ENCODE measurements around the gene KCNIP3.

KCNIP3 gene

DNA sequence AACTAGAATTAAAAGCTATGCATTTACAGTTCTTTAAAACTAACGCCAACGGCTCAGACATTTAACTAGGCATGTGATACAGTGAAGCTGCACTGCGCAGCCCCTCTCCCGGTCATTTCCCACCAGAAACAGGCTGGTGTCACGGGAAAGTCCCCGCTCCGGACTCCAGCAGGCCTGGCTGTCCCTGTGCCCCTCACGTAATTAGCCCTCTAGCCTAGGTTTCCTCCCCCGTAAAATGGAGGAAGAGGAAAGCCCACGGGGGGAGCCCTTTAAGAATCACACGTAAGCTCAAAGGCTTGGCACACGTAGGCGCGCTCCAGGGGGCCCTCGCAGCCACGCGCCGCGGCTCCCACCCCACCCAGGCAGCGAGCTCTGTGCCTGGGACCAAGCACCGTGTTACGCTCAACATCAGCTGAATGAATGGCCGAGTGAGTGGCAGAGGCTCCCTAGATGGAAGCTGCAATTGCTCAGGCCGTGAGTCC, 48.0 kb downstream of the KCNIP3 start:
- DNase-seq (ENCODE audit: low spot score in 2 of 2), result no peak
- no peaks in the 10 kb centered on the region for H3K9me3 Mint-ChIP-seq
- peak; percentile 17 for ATAC-seq (ENCODE audit: low read depth)
- H3K27ac Mint-ChIP-seq, result no peak overlapping the region
- no peaks in the 10 kb centered on the region for H3K36me3 Mint-ChIP-seq
- peaks cover 14% of the 10 kb centered on the region for H3K27me3 Mint-ChIP-seq
- peak overlapping the region; percentile 43 for H3K4me3 Mint-ChIP-seq
- H3K4me1 Mint-ChIP-seq, result peaks cover 3% of the 10 kb centered on the region

DNA sequence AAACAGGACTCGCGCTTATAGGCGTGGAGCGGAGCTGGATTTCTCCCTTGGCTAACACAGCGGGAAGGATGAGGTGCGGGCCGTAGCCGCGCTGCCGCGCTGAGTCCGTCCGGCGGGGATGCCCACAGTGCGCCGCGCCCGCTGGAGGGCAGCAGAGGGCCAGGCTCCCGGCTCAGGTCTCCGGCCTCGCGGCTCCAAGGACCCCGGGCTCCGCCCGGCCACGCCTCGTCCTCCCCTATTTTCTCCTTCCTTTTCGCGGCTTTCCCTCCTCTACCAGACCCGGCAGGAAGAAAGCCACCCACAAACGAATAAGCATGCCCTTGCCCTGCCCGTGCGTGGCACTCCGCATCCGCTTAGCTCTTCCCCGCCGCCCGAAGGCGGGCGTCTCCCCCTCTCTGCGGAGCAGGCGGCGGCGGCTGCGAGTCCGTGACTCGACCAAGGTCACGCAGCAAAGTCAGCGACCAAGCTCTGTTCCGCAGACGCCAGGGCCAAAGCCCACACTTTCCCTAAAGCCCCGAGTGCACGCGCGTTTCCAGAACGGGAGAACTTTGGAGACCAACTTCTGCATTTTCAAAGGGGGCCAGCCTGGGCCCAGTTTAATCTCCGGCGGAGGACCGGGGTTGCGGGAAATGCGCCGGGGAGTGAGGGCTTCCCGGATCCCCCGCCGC, 48.5 kb downstream of the KCNIP3 start:
- ATAC-seq (ENCODE audit: low read depth) (peak; percentile 89), DNase-seq (ENCODE audit: low spot score in 2 of 2) (peak; percentile 53 to 67)
- Mint-ChIP-seq H3K4me1 (peaks cover 3% of the 10 kb centered on the region), H3K4me3 (peak overlapping the region; percentile 82), H3K27ac (no peak overlapping the region), H3K36me3 (no peaks in the 10 kb centered on the region), H3K27me3 (peaks cover 14% of the 10 kb centered on the region), H3K9me3 (no peaks in the 10 kb centered on the region)

DNA sequence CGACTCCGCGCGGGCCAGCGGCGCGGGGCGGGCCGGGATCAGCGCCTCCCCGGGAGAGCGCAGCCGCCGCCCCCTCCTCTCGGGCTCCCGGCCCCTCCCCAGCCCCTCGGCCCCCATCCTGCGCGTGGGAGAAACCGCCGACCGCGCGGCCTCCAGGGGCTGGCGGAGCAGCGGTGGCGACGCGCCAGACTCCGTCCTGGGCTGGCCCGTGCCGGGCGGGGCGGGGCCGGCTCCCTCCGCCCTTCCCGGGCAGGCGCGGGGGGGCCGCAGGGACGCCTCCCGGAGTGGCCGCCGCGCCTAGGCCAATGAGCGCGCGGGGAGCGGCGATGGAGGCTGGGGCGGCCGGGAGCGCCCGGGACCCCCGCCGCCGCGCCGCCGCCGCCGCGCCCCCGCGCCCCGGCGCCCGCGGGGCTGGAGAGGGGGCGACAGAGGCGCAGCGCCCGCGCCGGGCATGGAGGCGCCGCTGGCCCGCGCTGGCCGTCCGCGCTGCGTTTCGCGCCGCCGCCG, 49.1 kb downstream of the KCNIP3 start:
- ATAC-seq (ENCODE audit: low read depth) (no peak), DNase-seq (ENCODE audit: low spot score in 2 of 2) (no peak)
- Mint-ChIP-seq H3K9me3 (no peaks in the 10 kb centered on the region), H3K4me1 (peaks cover 3% of the 10 kb centered on the region), H3K36me3 (no peaks in the 10 kb centered on the region), H3K27me3 (peaks cover 16% of the 10 kb centered on the region), H3K4me3 (no peak overlapping the region), H3K27ac (no peak overlapping the region)

DNA sequence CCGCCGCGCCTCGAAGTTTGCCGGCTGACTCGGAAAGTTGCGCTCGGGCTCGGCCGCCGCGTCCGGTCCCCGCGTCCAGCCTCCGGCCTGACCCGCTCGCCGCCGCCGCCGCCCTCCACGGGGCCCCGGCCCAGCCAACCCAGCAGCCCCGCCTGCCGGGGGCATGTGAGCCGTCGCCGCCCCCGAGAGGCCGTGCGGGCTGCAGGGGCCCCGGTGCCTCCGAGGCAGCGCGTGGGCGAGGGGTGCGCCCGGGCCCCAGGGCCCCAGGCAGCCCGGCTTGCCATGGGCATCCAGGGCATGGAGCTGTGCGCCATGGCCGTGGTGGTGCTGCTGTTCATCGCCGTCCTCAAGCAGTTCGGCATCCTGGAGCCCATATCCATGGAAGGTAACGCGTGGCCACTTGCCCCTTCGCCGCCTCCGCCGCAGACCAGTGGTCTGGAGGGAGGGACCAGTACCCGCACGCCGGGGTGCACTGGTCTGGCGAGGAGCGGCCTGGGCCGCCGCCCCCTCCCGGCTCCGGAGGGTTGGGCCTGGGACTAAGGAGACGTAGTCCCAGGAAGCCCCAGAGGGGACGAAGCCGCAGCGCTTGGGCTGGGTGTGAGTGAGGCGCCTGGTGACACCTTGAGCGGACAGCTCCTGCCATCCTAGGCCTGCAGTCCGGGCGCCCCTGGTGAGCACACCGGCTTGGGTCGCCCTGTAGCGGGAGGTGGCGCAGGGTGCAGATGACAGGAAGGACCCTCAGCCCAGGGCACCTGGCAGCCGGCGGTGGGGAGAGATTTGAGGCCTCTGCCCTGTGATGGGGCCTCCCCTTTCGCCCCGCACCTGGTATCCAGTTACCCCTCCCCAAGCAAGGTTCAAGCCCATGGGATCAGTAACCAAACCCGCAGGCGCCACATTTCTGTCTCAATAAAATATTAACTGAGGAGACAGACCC, 49.9 kb downstream of the KCNIP3 start:
- Mint-ChIP-seq H3K27ac (no peak overlapping the region), H3K36me3 (no peaks in the 10 kb centered on the region), H3K4me3 (peak overlapping the region; percentile 50), H3K4me1 (peaks cover 3% of the 10 kb centered on the region), H3K9me3 (no peaks in the 10 kb centered on the region), H3K27me3 (peaks cover 14% of the 10 kb centered on the region)
- ATAC-seq (ENCODE audit: low read depth) (no peak), DNase-seq (ENCODE audit: low spot score in 2 of 2) (no peak)

DNA sequence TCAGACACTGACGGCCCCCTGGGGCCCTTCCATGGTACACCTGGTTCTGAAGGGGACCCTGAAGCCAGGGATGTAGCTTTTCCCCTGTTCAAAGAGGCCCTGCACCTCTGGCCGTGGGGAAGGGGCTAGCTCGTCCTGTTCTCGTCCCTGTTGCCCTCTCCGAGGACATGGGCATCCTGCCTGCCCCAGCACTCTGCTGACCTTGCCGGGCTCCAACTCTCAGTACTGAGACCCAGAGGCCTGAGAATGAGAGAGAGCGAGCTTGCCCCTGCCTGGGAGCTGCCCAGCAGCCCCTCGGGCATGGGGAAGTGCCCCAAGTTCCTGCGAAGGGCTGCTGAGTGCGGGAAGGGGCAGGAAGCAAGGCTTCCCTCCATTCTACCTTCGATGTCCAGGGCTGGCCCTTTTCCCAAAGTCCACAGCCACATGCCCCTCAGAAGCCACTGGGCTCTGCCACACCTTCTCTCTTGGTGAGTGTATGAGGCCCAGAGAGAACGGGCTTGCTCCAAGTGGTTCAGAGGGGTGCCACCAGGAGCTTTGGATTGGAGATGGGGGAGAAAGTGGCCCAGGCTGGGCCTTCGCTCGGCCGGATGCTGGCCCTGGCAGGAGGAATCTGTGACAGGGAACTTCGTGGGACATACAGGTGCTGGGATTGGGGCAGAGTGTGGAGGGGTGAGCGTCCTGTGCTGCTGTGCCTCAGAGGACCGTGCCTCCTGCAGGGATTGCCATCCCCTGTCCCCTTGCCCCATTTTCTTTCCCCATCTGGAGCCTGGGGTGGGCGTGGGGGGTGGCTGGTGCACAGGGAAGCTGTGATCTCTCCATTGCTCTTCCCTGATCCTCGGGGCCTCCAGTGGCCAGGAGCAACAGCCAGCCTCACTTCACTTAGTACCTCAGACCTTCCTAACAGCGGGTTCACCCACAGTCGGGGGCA, 50.8 kb downstream of the KCNIP3 start:
- ATAC-seq (ENCODE audit: low read depth), result no peak
- Mint-ChIP-seq H3K9me3 (no peaks in the 10 kb centered on the region), H3K27ac (no peak overlapping the region), H3K27me3 (peaks cover 12% of the 10 kb centered on the region), H3K36me3 (no peaks in the 10 kb centered on the region), H3K4me3 (peak overlapping the region; percentile 50), H3K4me1 (peaks cover 3% of the 10 kb centered on the region)
- DNase-seq (ENCODE audit: low spot score in 2 of 2), result no peak

DNA sequence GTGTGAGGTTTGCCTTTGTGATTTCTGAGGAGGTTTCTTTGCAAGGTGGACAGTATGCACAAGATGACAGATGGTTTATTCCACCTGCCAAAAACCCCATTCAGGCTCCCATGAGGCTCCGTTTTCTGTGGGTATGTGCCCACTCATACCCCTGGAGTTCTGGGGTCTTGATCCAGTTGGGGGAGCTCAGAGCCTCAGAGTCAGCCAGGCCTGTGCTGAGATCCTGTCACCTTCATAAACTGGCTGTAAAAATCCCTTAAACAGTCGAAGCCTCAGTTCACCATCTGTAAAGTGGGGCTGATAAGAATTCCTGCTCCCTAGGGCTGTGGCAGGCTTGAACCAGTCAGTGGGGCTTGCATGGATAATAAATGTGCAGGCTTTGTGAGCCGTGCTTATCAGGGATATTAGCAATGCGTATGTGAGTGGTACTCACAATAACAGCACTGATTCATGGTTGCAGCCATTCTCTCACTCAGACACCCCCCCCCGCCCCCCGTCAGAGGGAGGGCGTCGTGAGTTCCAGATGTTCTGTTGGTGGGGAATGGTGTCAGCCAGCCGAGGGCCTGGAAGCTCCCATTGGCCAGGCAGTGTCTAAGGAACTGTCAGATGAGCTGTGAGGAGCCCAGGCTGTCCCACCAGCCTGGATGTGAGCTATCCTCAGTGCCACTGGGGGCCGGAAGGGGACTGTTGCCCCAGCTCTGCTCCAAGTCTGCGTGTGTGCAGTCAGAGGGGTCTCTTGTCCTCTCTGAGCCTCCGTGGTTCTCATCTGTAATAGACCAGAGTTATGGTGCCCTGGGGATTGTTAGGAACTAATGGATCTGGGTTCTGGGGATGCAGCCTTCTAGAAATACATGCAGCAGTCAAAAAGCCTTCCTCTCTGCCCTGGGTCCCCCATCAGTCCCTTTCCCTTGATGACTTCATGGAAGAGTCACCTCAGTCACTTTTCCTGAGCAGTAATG, 51.7 kb downstream of the KCNIP3 start:
- H3K9me3 Mint-ChIP-seq, result no peaks in the 10 kb centered on the region
- peaks cover 3% of the 10 kb centered on the region for H3K4me1 Mint-ChIP-seq
- H3K27ac Mint-ChIP-seq, result no peak overlapping the region
- DNase-seq (ENCODE audit: low spot score in 2 of 2), result no peak
- no peak for ATAC-seq (ENCODE audit: low read depth)
- no peaks in the 10 kb centered on the region for H3K36me3 Mint-ChIP-seq
- H3K27me3 Mint-ChIP-seq, result peaks cover 7% of the 10 kb centered on the region
- H3K4me3 Mint-ChIP-seq, result no peak overlapping the region

DNA sequence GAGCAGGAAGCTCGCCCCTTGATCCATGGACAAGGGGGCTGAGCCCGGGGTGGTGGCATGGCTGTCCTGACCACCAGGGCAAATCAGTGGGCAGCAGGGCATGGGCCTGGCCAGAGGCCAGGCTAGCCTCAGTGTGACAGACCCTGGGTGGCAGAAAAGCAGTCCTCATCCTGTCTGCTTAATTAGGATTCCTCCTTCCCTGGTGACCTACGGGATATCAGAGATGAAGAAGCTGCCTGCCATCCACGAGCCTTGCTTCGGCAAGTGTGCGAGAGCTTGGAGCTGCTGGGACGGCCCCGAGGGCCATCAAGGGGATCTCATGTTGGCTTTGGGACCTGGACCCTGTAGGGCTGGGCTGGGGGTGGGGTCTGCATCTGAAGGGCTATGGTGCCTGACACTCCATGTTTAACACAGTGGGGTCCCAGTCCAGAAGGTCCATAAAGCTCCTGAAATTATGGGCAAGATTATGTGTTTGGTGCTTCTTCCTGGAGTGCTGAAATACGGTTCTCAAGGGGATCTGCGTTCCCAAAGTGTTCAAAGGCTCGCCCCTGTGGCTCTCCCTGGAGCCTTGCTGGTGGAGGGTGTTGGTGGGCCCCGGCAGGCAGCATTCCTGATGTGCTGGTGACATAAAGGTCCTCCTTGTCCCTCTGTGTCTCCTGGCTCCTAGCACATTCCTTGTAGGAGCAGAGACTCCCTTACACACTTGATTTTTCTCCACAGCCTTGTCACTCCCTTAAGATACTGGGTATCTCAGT, 52.6 kb downstream of the KCNIP3 start:
- Mint-ChIP-seq H3K4me1 (peaks cover 3% of the 10 kb centered on the region), H3K4me3 (no peak overlapping the region), H3K27me3 (peaks cover 6% of the 10 kb centered on the region), H3K27ac (no peak overlapping the region), H3K36me3 (no peaks in the 10 kb centered on the region), H3K9me3 (no peaks in the 10 kb centered on the region)
- DNase-seq (ENCODE audit: low spot score in 2 of 2), result no peak
- no peak for ATAC-seq (ENCODE audit: low read depth)

DNA sequence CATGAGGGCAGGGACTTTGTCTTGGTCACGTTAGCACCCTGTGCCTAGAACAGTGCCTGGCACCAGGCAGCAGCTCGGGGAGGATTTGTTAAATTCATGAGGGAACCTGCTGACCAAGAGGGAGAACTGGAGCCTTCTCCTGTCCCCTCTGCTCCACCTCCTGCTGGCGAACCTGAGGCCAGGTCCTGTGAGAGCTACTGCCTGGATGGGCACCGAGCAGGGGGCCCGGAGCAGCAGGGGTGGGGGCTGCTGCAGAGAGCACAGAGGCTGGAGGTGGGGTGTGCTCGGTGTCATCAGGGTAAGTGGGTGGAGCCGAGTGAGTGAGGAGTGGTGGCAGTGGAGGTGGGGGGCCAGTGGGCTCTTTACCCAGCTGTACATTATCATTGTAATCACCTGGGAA, 53.2 kb downstream of the KCNIP3 start:
- Mint-ChIP-seq H3K36me3 (no peaks in the 10 kb centered on the region), H3K9me3 (no peaks in the 10 kb centered on the region), H3K4me3 (no peak overlapping the region), H3K4me1 (peaks cover 3% of the 10 kb centered on the region), H3K27me3 (peaks cover 6% of the 10 kb centered on the region), H3K27ac (no peak overlapping the region)
- DNase-seq (ENCODE audit: low spot score in 2 of 2), result no peak
- ATAC-seq (ENCODE audit: low read depth), result no peak

DNA sequence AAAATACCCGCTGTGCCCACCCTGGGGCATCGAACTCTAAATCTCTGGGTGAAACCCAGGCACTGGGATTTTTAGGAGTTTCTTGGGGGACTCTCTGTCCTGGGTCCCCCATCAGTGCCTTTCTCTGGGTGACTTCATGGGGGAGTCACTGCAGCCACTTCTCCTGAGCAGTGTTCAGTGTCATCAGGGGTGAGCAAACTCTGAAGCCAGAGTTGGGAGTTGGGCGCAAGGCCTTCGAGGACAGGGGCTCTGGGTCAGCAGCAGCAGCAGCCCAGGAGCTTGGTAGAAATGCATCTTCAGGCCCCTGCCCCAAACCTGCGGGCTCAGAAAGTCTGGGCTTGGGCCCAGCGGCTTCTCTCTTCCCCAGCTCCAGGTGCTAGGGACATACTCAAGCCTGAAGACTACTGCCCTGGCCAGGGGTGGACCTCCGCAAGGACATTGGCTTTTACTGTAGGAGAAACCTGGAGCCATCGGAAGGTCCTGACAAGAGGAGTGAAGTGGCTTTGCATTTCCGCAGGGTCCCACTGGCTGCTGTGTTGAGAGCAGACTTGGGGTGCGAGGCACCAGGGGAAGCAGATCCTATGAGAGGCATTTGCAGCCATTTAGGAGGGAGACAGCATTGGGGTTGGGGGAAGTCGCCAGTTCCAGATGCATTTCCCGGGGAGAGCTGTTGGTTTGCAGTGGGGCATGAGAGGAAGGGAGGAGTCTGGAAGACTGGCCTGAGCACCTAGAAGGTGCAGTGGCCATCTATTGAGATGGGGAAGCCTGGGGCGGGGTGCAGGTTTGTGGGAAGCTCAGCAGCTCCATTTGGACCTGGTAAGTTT, 53.8 kb downstream of the KCNIP3 start:
- Mint-ChIP-seq H3K9me3 (peaks cover 2% of the 10 kb centered on the region), H3K4me1 (no peaks in the 10 kb centered on the region), H3K27me3 (peaks cover 6% of the 10 kb centered on the region), H3K27ac (no peak overlapping the region), H3K36me3 (no peaks in the 10 kb centered on the region), H3K4me3 (no peak overlapping the region)
- ATAC-seq (ENCODE audit: low read depth), result no peak
- DNase-seq (ENCODE audit: low spot score in 2 of 2), result no peak

DNA sequence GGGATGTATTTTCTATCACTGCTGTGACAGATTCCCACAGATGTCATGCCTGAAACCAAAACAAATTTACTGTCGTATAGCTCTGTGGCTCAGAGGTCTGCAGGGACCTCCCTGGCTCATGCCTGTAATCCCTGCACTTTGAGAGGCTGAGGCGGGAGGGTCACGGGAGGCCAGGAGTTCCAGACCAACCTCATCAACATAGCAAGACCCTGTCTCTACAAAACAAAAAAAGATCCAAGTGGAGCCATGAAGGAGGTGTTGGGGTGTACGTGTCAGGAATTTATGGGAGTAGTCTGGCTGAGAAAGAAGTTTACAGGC, 54.4 kb downstream of the KCNIP3 start:
- ATAC-seq (ENCODE audit: low read depth) (no peak), DNase-seq (ENCODE audit: low spot score in 2 of 2) (no peak)
- H3K27ac Mint-ChIP-seq, result no peak overlapping the region
- H3K36me3 Mint-ChIP-seq, result no peaks in the 10 kb centered on the region
- peaks cover 4% of the 10 kb centered on the region for H3K9me3 Mint-ChIP-seq
- no peaks in the 10 kb centered on the region for H3K4me1 Mint-ChIP-seq
- H3K4me3 Mint-ChIP-seq, result no peak overlapping the region
- H3K27me3 Mint-ChIP-seq, result peaks cover 6% of the 10 kb centered on the region

DNA sequence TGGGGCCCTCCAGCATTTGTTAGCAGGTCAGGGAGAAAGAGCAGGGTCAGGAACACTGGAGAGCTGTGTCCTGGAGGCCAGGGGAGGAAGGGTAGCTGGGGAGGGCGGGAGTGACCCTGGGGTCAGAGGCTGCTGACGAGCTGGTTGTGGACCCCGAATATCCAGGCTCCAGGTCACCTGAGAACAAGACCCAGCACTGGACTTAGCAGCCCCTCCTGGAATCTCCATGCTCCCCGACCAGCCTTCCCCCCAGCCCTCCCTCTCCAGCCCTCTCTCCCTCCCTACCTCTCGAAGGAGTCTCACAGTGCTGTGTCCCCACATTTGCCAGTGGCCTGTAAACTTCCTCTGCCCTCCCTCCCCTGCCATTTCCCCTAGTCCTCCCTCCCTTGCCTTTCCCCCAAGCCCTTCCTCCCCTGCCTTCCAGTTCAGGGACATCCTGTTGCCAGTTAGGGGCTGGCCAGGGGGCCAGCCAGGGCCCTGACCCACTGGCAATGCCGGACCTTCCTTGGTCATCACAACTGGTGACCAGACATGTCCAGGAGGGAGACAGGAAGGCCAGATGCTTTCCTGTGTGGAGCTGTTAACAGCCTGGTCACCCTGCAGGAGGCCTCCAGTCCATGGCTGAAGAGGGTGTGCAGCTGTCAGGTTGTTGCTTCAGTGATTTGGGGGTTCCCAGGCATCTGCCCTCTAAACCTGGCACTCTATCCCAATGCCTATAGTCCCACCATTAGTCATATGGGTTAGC, 55.3 kb downstream of the KCNIP3 start:
- ATAC-seq (ENCODE audit: low read depth) (no peak), DNase-seq (ENCODE audit: low spot score in 2 of 2) (no peak)
- Mint-ChIP-seq H3K9me3 (peaks cover 4% of the 10 kb centered on the region), H3K4me3 (no peak overlapping the region), H3K36me3 (no peaks in the 10 kb centered on the region), H3K4me1 (no peaks in the 10 kb centered on the region), H3K27me3 (peaks cover 6% of the 10 kb centered on the region), H3K27ac (no peak overlapping the region)

Measured in memory B cell (primary cell).